ENCODE data around the gene SAXO1.
"Not testable (repeated sequence)": the region's sequence is repeated elsewhere in the genome, so short reads cannot be mapped to it uniquely, and the experiment has no call there.

The SAXO1 gene

DNA sequence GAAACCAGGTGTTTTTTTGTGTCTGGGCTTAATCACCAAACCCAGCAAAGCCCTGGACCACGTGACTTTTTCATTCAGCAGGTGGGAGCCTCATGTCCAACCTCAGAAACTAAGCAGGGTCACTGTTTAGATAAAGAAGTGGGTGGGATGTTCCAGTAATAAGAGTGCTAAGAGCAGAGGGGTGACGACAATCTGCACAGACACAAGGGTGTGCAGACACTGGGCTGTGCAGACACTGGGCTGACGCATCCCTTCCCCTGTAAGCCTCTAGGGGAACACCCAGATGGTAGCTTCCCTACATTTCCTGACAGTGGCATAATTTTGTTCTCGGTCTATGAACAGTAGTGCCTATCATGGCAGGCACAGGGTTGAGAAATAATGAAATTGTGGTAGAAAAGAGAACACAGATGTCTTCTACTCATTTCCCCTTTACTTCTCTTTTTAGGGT is 85.1 kb downstream of the SAXO1 start:
- H3K27ac Mint-ChIP-seq, result no peak overlapping the region
- H3K27me3 Mint-ChIP-seq, result peaks cover 1% of the 10 kb centered on the region
- no peaks in the 10 kb centered on the region for H3K9me3 Mint-ChIP-seq
- no peaks in the 10 kb centered on the region for H3K4me1 Mint-ChIP-seq
- H3K4me3 Mint-ChIP-seq, result no peak overlapping the region
- no peaks in the 10 kb centered on the region for H3K36me3 Mint-ChIP-seq

DNA sequence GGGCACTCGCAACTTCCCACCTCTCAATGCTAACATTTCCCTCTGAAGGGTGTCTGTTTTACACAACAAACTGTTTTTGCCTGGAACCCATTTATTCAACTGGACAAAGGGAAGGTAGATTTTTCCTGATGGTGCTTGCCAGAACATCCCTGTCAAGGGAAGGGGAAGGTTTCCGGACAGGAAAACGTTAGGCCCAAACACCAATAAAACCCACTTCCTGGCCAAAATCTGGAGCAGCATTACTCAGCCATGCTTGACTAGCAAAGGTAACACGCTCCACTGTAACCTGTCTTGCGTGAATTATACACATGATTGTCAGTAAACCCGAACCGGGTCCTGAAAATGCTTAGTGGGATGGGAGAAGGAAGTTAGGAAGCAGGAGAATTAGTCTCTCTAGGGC is 90.2 kb downstream of the SAXO1 start:
- no peak overlapping the region for H3K27ac Mint-ChIP-seq
- no peaks in the 10 kb centered on the region for H3K9me3 Mint-ChIP-seq
- no peaks in the 10 kb centered on the region for H3K4me1 Mint-ChIP-seq
- peaks cover 2% of the 10 kb centered on the region for H3K36me3 Mint-ChIP-seq
- H3K27me3 Mint-ChIP-seq, result peaks cover 1% of the 10 kb centered on the region
- no peak overlapping the region for H3K4me3 Mint-ChIP-seq

DNA sequence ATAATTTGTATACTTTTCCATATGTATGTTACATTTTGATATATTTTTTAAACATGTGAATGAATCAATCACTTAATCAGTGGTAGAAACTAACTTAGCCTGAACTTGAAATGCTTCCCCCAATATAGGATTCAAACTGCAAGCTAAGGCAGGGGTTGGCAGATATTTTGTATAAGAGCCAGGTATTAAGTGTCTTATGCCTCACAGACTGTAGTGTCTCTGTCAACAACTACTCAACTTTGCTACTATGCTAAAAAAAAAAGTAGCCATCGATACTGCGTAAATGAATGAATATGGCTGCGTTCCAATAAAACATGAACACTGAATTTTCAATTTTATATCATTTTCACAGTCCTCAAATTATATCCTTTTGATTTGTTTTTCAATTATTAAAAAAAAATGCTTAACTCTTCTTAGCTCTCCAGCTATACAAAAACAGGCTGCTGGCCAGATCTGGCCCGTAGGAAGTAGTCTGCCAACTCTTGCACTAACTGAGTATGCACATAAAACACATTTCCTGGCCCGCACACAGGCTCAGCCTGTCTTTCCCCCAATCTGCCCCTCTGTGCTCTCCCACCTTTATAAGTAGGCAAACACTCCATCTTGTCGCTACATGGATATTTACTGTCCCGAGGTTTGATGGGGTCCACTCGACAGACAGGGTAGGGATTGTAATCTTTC is 91.8 kb downstream of the SAXO1 start:
- no peak overlapping the region for H3K27ac Mint-ChIP-seq
- peaks cover 2% of the 10 kb centered on the region for H3K36me3 Mint-ChIP-seq
- H3K4me3 Mint-ChIP-seq, result no peak overlapping the region
- no peaks in the 10 kb centered on the region for H3K9me3 Mint-ChIP-seq
- no peaks in the 10 kb centered on the region for H3K4me1 Mint-ChIP-seq
- H3K27me3 Mint-ChIP-seq, result peaks cover 1% of the 10 kb centered on the region

DNA sequence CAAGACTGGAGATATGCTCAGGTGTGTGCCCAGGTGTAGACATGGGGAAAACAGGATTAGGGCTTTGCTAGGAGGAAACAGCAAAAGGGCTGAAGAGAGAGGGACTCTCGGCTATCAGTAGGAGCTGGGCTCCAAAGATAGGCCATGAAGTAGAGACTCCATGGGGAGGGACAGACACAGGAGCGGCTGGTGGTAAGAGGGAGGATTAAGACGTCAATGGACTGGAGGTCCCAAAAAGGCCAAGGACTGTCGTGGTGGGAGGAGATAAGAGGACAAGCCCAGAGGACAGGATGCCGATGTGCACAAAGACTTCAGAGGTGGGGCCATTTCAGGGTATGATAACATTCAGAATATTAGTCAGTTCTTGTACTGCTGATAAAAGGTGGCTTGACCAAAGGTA is 93.1 kb downstream of the SAXO1 start:
- H3K27me3 Mint-ChIP-seq, result peaks cover 1% of the 10 kb centered on the region
- H3K9me3 Mint-ChIP-seq, result no peaks in the 10 kb centered on the region
- H3K27ac Mint-ChIP-seq, result no peak overlapping the region
- no peak overlapping the region for H3K4me3 Mint-ChIP-seq
- peaks cover 2% of the 10 kb centered on the region for H3K36me3 Mint-ChIP-seq
- H3K4me1 Mint-ChIP-seq, result no peaks in the 10 kb centered on the region

GRCh38 chr9:18936094-18936871 is 96.7 kb downstream of the SAXO1 start:
- H3K4me1 Mint-ChIP-seq, result no peaks in the 10 kb centered on the region
- no peak overlapping the region for H3K4me3 Mint-ChIP-seq
- peaks cover 7% of the 10 kb centered on the region for H3K9me3 Mint-ChIP-seq
- H3K27ac Mint-ChIP-seq, result no peak overlapping the region
- H3K27me3 Mint-ChIP-seq, result peaks cover 1% of the 10 kb centered on the region
- peaks cover 4% of the 10 kb centered on the region for H3K36me3 Mint-ChIP-seq

DNA sequence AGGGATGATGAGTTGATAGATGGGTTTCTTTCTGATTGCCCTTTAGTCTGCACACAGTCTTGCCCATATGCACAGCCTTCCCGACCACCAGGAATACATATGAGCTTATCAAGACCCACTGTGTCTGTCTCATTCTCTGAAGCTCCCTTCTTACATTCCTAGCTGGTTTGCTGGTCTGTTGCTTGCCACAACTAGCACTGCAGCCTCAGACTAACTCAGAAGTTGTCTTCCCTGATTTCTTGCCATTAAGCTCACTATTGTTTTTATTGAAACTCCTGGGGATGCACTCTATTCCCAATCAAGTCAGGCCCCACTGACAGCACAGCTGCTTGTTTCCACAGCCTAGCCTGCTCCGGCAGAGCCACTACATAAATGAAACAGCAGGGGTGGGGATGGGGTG is 97.5 kb downstream of the SAXO1 start:
- Mint-ChIP-seq H3K4me1 (no peaks in the 10 kb centered on the region), H3K27ac (no peak overlapping the region), H3K4me3 (no peak overlapping the region), H3K36me3 (peaks cover 4% of the 10 kb centered on the region), H3K9me3 (peaks cover 7% of the 10 kb centered on the region), H3K27me3 (peaks cover 1% of the 10 kb centered on the region)

GRCh38 chr9:18930611-18931010 is 102.4 kb downstream of the SAXO1 start:
- not testable (repeated sequence) for H3K36me3 Mint-ChIP-seq, H3K9me3 Mint-ChIP-seq, H3K4me1 Mint-ChIP-seq, H3K27ac Mint-ChIP-seq, H3K27me3 Mint-ChIP-seq, H3K4me3 Mint-ChIP-seq

- Mint-ChIP-seq H3K27me3 (no peaks in the 10 kb centered on the region), H3K9me3 (no peaks in the 10 kb centered on the region), H3K27ac (no peak overlapping the region), H3K36me3 (no peaks in the 10 kb centered on the region), H3K4me1 (no peaks in the 10 kb centered on the region), H3K4me3 (no peak overlapping the region)
These were observed 104.3 kb downstream of the SAXO1 start for GRCh38 chr9:18928711-18929110.

- H3K4me3 Mint-ChIP-seq, result no peak overlapping the region
- no peaks in the 10 kb centered on the region for H3K36me3 Mint-ChIP-seq
- no peaks in the 10 kb centered on the region for H3K4me1 Mint-ChIP-seq
- H3K27ac Mint-ChIP-seq, result no peak overlapping the region
- no peaks in the 10 kb centered on the region for H3K9me3 Mint-ChIP-seq
- H3K27me3 Mint-ChIP-seq, result no peaks in the 10 kb centered on the region
These were observed 106.5 kb downstream of the SAXO1 start for GRCh38 chr9:18926513-18926912.

- Mint-ChIP-seq H3K36me3 (no peaks in the 10 kb centered on the region), H3K9me3 (no peaks in the 10 kb centered on the region), H3K4me3 (no peak overlapping the region), H3K27ac (no peak overlapping the region), H3K4me1 (no peaks in the 10 kb centered on the region), H3K27me3 (no peaks in the 10 kb centered on the region)
These were observed 107.1 kb downstream of the SAXO1 start for GRCh38 chr9:18925880-18926279.

DNA sequence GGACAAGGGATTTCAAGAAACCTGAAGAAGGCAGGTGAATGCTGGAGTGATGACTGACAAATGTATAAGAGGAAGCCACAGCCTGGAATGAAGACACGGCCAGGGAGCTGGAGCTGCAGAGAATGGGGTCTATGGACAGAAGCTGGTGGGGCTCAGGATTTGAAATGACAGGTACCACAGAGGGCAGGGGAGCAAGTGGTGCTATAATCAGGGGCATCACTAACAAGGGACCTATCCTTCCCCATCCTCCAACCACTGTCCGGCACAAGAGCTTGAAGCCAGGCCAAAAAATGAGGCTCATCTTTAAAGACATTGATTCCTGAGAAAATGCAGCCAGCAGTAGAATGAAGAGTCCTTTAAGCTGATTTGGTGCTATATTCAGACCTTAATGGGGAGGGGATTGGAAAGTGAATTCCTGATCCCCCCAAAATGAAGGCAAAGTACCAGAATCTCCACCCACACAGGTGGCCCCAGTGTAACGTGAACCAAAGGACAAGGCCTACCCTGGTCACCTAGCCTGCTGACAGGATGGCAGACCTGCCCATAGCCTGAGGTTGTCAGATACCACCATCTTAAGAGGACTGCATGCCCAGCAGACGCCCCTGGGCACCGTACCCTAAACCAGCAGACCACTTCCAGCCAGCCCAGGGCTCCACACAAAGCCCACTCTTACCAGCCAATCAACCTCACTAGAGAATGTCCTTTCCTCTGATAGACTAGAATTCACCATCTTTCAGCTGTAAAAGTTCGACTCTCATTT is 109.2 kb downstream of the SAXO1 start:
- Mint-ChIP-seq H3K36me3 (no peaks in the 10 kb centered on the region), H3K4me1 (no peaks in the 10 kb centered on the region), H3K27ac (no peak overlapping the region), H3K4me3 (no peak overlapping the region), H3K9me3 (no peaks in the 10 kb centered on the region), H3K27me3 (no peaks in the 10 kb centered on the region)

GRCh38 chr9:18923167-18923566 is 109.8 kb downstream of the SAXO1 start:
- H3K4me3 Mint-ChIP-seq, result no peak overlapping the region

DNA sequence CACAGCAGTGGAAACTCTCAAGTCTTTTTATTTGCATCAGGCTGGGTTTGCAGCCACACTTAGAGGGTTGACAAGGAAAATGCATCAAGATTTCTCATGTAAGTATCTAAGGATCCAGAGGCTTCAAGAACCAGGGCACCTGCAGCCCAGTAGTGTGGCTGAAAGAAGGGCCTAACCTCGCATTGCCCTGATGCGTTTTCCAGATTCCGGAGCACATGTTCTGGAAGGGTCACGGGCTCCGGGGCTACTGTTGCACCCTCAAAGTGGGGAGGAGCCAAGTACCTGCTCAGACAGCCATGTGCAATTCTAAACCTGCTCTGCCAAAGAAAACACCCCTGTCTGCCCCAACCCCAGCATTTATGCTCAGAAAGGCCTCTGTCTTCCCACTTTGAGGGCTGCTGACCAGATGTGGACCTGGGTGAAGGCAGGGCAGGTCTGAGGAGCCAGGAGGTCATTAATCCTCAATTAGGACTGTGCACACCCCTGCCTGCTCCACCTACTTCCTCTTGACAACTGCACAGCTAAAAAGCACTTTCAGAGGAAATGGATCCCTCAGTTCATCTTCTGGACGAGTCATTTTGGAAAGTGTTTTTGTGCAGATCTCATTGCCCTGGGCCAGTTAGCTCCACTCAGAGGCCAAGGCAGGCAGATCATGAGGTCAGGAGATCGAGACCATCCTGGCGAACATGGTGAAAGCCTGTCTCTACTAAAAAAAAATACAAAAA is 110.7 kb downstream of the SAXO1 start:
- no peaks in the 10 kb centered on the region for H3K4me1 Mint-ChIP-seq
- H3K27ac Mint-ChIP-seq, result no peak overlapping the region
- no peak overlapping the region for H3K4me3 Mint-ChIP-seq
- no peaks in the 10 kb centered on the region for H3K9me3 Mint-ChIP-seq
- H3K36me3 Mint-ChIP-seq, result no peaks in the 10 kb centered on the region
- H3K27me3 Mint-ChIP-seq, result no peaks in the 10 kb centered on the region

More at GRCh38 chr9:18923167-18923566, 109.8 kb downstream of the SAXO1 start:
- no peaks in the 10 kb centered on the region for H3K4me1 Mint-ChIP-seq
- H3K36me3 Mint-ChIP-seq, result no peaks in the 10 kb centered on the region
- no peak overlapping the region for H3K27ac Mint-ChIP-seq
- no peaks in the 10 kb centered on the region for H3K9me3 Mint-ChIP-seq
- no peaks in the 10 kb centered on the region for H3K27me3 Mint-ChIP-seq

GRCh38 chr9:18921366-18922075 is 111.5 kb downstream of the SAXO1 start:
- Mint-ChIP-seq H3K27me3 (no peaks in the 10 kb centered on the region), H3K9me3 (no peaks in the 10 kb centered on the region), H3K27ac (no peak overlapping the region), H3K4me1 (no peaks in the 10 kb centered on the region), H3K36me3 (no peaks in the 10 kb centered on the region), H3K4me3 (no peak overlapping the region)

Measured in activated naive CD4-positive, alpha-beta T cell treated with anti-CD3 and anti-CD28 coated beads, Interleukin-2, amount 50 U/mL, for 24 hours (primary cell).